Neuronal stem cell (in vitro differentiated cells): ENCODE measurements around the gene FZD7.
A peak's percentile ranks its signal among the peaks of the same experiment; 100 is the strongest.

Experiments
- DNase-seq: peaks from one replicate; pipeline ENCODE4 v3.0.0-alpha.2; 2013; ENCODE audit warnings: low spot score
- H2AFZ ChIP-seq: one replicate; pipeline ENCODE4 v1.6.1; 2013; ENCODE audit warnings: mild to moderate bottlenecking, low read length, inconsistent platforms
- H2AK5ac ChIP-seq: 2 replicates; pipeline ENCODE4 v1.6.1; 2013; ENCODE audit warnings: low read depth, mild to moderate bottlenecking, inconsistent platforms, low read length, moderate library complexity, mixed read lengths
- H2BK120ac ChIP-seq: 2 replicates; pipeline ENCODE4 v1.6.1; 2013; ENCODE audit warnings: low read depth, mild to moderate bottlenecking, inconsistent platforms, low read length, moderate library complexity, mixed read lengths
- H2BK12ac ChIP-seq: one replicate; pipeline ENCODE4 v1.6.1; 2013; ENCODE audit warnings: low read length, inconsistent platforms
- H2BK15ac ChIP-seq: 2 replicates; pipeline ENCODE4 v1.6.1; 2013; ENCODE audit warnings: mild to moderate bottlenecking, low read length, inconsistent platforms, mixed read lengths
- H2BK5ac ChIP-seq: one replicate; pipeline ENCODE4 v1.6.1; 2013; ENCODE audit warnings: inconsistent platforms, mild to moderate bottlenecking, low read length, moderate library complexity
- H3K14ac ChIP-seq: one replicate; pipeline ENCODE4 v1.6.1; 2013; ENCODE audit warnings: low read length, inconsistent platforms
- H3K18ac ChIP-seq: 2 replicates; pipeline ENCODE4 v1.6.1; 2013; ENCODE audit warnings: low read length, inconsistent platforms
- H3K23ac ChIP-seq: 2 replicates; pipeline ENCODE4 v1.6.1; 2013; ENCODE audit warnings: low read depth, mild to moderate bottlenecking, mixed read lengths, low read length, inconsistent platforms; ENCODE audit not compliant: poor library complexity
- H3K27ac ChIP-seq: replicated peaks from 3 replicates; pipeline ENCODE4 v1.5.1; 2013; ENCODE audit warnings: low read length, inconsistent platforms
- H3K27me3 ChIP-seq, 3 experiments: 2 replicates each; pipeline ENCODE4 v1.6.1; 2013; ENCODE audit warnings: low read length in 3 of 3, mild to moderate bottlenecking in 2 of 3, inconsistent platforms in 1 of 3, low read depth in 1 of 3, mixed read lengths in 1 of 3, moderate library complexity in 1 of 3; ENCODE audit not compliant: control insufficient read depth in 3 of 3, insufficient read depth in 3 of 3
- H3K36me3 ChIP-seq, 2 donors: replicated peaks in 1 of 2; 2 replicates each; pipeline ENCODE4 v1.6.1; 2013; ENCODE audit warnings: low read length in 2 of 2; ENCODE audit not compliant: control insufficient read depth in 2 of 2, insufficient read depth in 2 of 2
- H3K4ac ChIP-seq: 2 replicates; pipeline ENCODE4 v1.6.1; 2013; ENCODE audit warnings: inconsistent platforms, mild to moderate bottlenecking, low read length, moderate library complexity
- H3K4me1 ChIP-seq, 2 donors: 1 replicate in 1 of 2; 2 replicates in 1 of 2; pipeline ENCODE4 v1.6.1; 2013; ENCODE audit warnings: low read length in 2 of 2, low read depth in 1 of 2; ENCODE audit not compliant: control insufficient read depth in 2 of 2, insufficient read depth in 1 of 2
- H3K4me2 ChIP-seq: one replicate; pipeline ENCODE4 v1.6.1; 2013; ENCODE audit warnings: mild to moderate bottlenecking, low read length, inconsistent platforms; ENCODE audit not compliant: insufficient read depth, poor library complexity, severe bottlenecking
- H3K4me3 ChIP-seq, 2 donors: 2 replicates each; pipeline ENCODE4 v1.5.1; 2013; ENCODE audit warnings: low read length in 2 of 2, mild to moderate bottlenecking in 2 of 2, inconsistent platforms in 1 of 2, moderate library complexity in 1 of 2
- H3K79me1 ChIP-seq: one replicate; pipeline ENCODE4 v1.6.1; 2013; ENCODE audit warnings: low read depth, mild to moderate bottlenecking, inconsistent platforms, low read length, moderate library complexity
- H3K9ac ChIP-seq: one replicate; pipeline ENCODE4 v1.6.1; 2013; ENCODE audit warnings: mild to moderate bottlenecking, low read depth, low read length, inconsistent platforms; ENCODE audit not compliant: poor library complexity
- H3K9me3 ChIP-seq, 2 donors: replicated peaks in 1 of 2; 2 replicates each; pipeline versions ENCODE3 to v1.6.1; 2013; ENCODE audit warnings: low read length in 2 of 2, mild to moderate bottlenecking in 2 of 2, inconsistent platforms in 1 of 2, low read depth in 1 of 2, mixed read lengths in 1 of 2, moderate library complexity in 1 of 2; ENCODE audit not compliant: control insufficient read depth in 2 of 2, insufficient read depth in 1 of 2
- H4K8ac ChIP-seq: one replicate; pipeline ENCODE4 v1.6.1; 2013; ENCODE audit warnings: low read depth, mild to moderate bottlenecking, inconsistent platforms, low read length, moderate library complexity
- H4K91ac ChIP-seq: one replicate; pipeline ENCODE4 v1.6.1; 2013; ENCODE audit warnings: low read length, low read depth, mild to moderate bottlenecking, inconsistent platforms; ENCODE audit not compliant: poor library complexity
- WGBS, 2 donors: extraction: QIAGEN DNeasy Blood & Tissue Kit; methylation state at CpG; one replicate each; pipeline ENCODE4 v1.1.7; 2013; ENCODE audit warnings: missing lambda C conversion rate in 2 of 2, mixed read lengths in 1 of 2; ENCODE audit not compliant: insufficient read length in 2 of 2, insufficient replicate concordance in 1 of 2; ENCODE audit errors: extremely low coverage in 2 of 2; 5-methylcytosine and 5-hydroxymethylcytosine counted together

Gene FZD7

DNA sequence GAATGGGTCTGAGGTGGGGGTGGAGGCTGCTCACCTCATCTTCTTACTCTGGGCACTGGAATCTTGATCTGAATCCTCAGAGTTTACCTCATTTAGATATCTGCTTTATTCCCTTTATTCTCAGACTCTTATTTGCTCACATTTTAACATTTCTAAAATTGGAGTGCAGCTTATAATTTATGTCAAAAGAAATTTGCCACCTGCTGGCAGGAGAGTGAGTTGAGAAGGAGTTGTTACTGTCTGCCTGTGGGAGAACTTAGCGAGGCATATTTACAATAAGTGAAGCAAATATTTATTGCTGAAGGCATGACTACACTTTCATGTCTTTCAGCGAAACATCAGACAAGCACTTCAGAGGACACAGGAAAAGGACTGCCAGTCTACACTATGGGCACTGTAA lies 23.0 kb downstream of the FZD7 start:
- Histone ChIP-seq H2AK5ac (no peak overlapping the region), H2BK12ac (no peak overlapping the region), H4K91ac (no peak overlapping the region), H2BK5ac (no peak overlapping the region), H3K4me1 (peaks cover 5 to 7% of the 10 kb centered on the region in 2 donors), H2AFZ (no peak overlapping the region), H3K79me1 (no peaks in the 10 kb centered on the region), H2BK15ac (no peak overlapping the region), H3K18ac (no peak overlapping the region), H4K8ac (no peak overlapping the region), H3K4ac (no peak overlapping the region), H3K23ac (no peak overlapping the region), H3K4me3 (no peak overlapping the region), H3K27ac (no peak overlapping the region), H3K14ac (no peak overlapping the region), H3K36me3 (no peaks in the 10 kb centered on the region), H3K27me3 (no peaks in the 10 kb centered on the region), H3K4me2 (no peak overlapping the region), H3K9ac (no peak overlapping the region), H3K9me3 (no peaks in the 10 kb centered on the region), H2BK120ac (no peak overlapping the region)
- WGBS, 2 donors: no CpG with 5 or more reads among the region's 2 CpGs
- no peak for DNase-seq

DNA sequence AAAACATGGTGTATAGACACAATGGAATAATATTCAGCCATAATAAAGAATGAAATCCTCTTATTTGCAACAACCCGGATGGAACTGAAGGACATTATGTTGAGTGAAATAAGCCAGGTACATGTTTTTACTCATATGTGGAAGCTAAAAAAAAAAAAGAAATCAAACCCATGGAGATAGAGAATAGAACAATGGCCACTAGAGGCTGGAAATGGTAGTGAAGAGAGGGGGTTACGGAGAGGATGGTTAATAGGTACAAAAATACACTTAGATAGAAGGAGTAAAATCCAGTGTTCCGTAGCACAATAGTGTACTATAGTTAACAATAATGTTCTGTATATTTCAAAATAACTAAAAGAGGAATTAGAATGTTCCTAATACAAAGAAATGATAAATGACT lies 26.6 kb downstream of the FZD7 start:
- Histone ChIP-seq H3K27ac (no peak overlapping the region), H3K4me2 (no peak overlapping the region), H4K8ac (no peak overlapping the region), H2AFZ (no peak overlapping the region), H3K36me3 (no peaks in the 10 kb centered on the region), H2BK5ac (no peak overlapping the region), H3K9ac (no peak overlapping the region), H2BK12ac (no peak overlapping the region), H2AK5ac (no peak overlapping the region), H3K23ac (no peak overlapping the region), H3K79me1 (no peaks in the 10 kb centered on the region), H2BK120ac (no peak overlapping the region), H2BK15ac (no peak overlapping the region), H3K18ac (no peak overlapping the region), H4K91ac (no peak overlapping the region), H3K9me3 (no peaks in the 10 kb centered on the region), H3K27me3 (no peaks in the 10 kb centered on the region), H3K4me1 (peaks cover 7 to 15% of the 10 kb centered on the region in 2 donors), H3K4ac (no peak overlapping the region), H3K4me3 (no peak overlapping the region), H3K14ac (no peak overlapping the region)
- DNase-seq: no peak
- WGBS, 2 donors: no CpG with 5 or more reads among the region's 3 CpGs

DNA sequence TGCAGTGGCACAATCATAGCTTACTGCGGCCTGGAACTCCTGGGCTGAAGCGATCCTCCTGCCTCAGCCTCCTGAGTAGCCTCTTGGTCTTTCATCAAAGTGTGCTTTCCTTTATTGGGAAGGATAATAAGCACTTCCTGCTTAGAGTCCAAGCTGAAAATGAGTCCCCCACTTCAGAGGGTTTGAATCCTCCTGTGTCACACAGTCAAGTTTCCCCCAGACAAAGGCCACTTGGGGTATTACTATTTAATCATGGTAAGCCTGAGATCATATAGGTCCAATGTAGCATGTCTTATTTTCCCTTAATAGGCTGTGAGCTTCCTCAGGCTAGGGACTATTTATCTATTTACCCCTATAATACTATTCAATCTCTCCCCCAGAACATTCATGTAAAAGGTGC lies 28.0 kb downstream of the FZD7 start:
- no peak overlapping the region for H2BK5ac ChIP-seq
- no peak overlapping the region for H3K4me3 ChIP-seq
- no peak overlapping the region for H2AFZ ChIP-seq
- no peaks in the 10 kb centered on the region for H3K27me3 ChIP-seq
- no peaks in the 10 kb centered on the region for H3K79me1 ChIP-seq
- H2BK15ac ChIP-seq: no peak overlapping the region
- no peak overlapping the region for H3K4me2 ChIP-seq
- H2BK120ac ChIP-seq: no peak overlapping the region
- no peak overlapping the region for H3K14ac ChIP-seq
- no peak overlapping the region for H2BK12ac ChIP-seq
- WGBS, 2 donors: no CpG with 5 or more reads among the region's 2 CpGs
- no peaks in the 10 kb centered on the region for H3K36me3 ChIP-seq
- H4K91ac ChIP-seq: no peak overlapping the region
- no peak overlapping the region for H2AK5ac ChIP-seq
- no peak overlapping the region for H4K8ac ChIP-seq
- H3K4me1 ChIP-seq: peaks cover 8 to 18% of the 10 kb centered on the region in 2 donors
- DNase-seq: no peak
- H3K9me3 ChIP-seq: no peaks in the 10 kb centered on the region
- H3K4ac ChIP-seq: no peak overlapping the region
- no peak overlapping the region for H3K18ac ChIP-seq
- H3K23ac ChIP-seq: no peak overlapping the region
- no peak overlapping the region for H3K27ac ChIP-seq
- H3K9ac ChIP-seq: no peak overlapping the region

DNA sequence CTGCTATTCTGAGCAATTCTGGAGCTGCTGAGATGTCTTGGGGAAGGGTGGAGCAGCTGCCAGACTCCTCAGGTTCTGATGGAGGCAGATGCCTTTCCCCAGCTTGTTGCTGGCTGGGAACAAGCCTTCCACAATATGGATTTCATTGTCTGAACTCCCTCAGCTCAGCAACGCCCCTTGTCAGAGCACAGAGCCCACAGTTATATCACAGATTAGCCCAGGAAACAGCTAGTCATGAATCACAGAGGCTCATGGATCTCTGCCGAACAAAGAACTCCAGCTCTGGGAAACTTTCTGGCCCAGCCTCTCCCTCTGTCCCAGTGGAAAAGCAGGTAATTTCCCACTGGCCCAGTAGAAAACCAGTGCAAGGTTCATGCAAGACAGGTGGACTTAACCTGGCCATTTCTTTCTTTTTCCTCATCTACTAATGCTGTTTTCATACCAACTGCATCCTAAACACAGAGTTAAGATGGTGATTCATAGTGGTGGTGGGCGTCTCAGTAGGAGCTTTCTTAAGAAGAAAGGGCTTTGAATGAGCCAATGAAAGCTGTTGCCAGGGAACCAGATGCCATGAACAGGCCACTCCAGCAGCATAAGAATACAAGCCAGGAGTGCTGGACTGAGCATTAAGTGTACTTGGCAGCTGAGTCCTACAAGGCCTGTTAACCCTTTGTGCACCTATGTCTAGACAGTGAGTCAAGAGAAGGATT lies 30.7 kb downstream of the FZD7 start:
- H4K91ac ChIP-seq: no peak overlapping the region
- H3K4me1 ChIP-seq: peaks cover 8 to 18% of the 10 kb centered on the region in 2 donors
- no peak overlapping the region for H2BK120ac ChIP-seq
- no peak overlapping the region for H3K4ac ChIP-seq
- no peaks in the 10 kb centered on the region for H3K36me3 ChIP-seq
- H3K9ac ChIP-seq: no peak overlapping the region
- H3K79me1 ChIP-seq: no peaks in the 10 kb centered on the region
- H3K14ac ChIP-seq: no peak overlapping the region
- H3K4me2 ChIP-seq: peak overlapping the region; percentile 60
- H3K4me3 ChIP-seq: peak overlapping the region in 1 of 2 donors; percentile 28
- H2BK12ac ChIP-seq: no peak overlapping the region
- H3K9me3 ChIP-seq: no peaks in the 10 kb centered on the region
- H3K27me3 ChIP-seq: no peaks in the 10 kb centered on the region
- H4K8ac ChIP-seq: no peak overlapping the region
- peak overlapping the region; percentile 92 for H3K27ac ChIP-seq
- no peak overlapping the region for H3K23ac ChIP-seq
- H2AK5ac ChIP-seq: no peak overlapping the region
- H2AFZ ChIP-seq: peak overlapping the region; percentile 76
- peak overlapping the region; percentile 6 for H3K18ac ChIP-seq
- no CpG with 5 or more reads among the region's 3 CpGs for WGBS, 2 donors
- no peak overlapping the region for H2BK15ac ChIP-seq
- DNase-seq: peak; percentile 75
- H2BK5ac ChIP-seq: no peak overlapping the region
